ENCODE results near the gene KNCN.
A peak's percentile ranks its signal among the peaks of the same experiment; 100 is the strongest.

KNCN gene

DNA sequence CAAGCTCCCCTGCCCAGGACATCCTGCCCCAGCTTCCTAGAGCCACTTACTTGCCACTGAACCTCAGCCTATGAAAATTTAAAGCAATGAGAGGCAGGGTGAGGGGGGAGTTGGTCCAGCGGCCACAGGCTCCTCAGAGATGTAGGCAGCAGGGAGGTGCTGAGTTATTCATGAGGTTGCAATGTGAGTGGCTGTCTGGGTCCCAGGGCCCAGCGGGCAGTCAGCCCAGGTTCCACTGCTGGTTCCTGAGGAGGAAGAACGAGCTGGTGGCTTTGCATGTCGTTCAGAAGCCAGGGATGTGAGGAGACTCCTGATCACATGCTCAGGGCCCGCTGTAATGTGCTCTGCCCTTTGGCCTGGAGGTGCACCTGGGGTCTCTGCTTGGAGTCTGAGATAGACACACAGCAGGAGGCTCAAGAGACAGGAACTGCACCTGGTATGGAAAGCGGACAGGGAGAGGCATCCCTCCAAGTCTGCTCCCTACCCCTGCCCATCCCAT lies at the start of gene KNCN:
Gene KNCN (minus strand): TSS at position 51 of the 499 bp plus-strand sequence. CDS start 432 bp downstream, outside the sequence.
- no peak for DNase-seq

DNA sequence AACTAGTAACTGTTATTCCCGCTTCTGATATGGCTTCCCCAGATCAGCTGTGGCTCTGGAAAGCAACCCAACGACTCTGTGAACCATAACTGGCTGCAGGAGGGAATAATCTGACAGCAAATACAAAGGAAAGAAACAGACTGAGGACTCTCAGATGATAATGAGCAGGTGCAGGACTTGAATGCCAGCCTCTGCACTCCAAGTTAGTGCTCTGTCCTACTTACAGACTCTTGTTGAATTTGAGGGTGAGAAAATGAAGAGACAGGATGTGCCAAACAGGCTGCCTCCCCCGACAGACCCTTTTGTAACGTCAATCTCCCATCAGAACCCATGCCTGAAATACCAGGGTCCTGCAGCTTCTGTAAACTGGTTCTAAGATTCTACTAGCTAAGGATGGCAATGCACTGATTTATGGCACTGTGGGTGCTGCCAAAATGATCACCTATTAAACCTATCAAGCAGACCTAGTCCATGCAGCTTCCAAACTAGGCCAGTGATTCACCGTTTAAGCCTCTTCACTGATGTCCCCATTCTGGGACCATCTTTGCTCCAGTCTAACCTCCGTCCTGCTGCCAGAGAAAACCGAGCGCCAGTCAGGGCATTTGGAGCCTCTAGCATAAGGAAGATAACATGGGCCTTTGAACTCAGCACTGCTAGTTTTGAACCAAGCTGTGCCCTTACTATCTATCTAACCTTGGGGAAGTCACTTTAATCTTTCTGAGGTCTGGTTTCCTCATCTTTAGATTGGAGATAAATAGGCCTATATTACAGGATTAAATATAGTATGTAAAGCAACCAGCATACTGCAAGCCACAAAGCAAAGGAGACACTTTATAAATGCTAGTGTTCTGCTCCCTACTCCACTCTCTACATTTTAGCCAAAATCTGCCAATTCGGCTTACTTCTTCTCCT lies 47.9 kb upstream of the KNCN start:
- no peak for DNase-seq

DNA sequence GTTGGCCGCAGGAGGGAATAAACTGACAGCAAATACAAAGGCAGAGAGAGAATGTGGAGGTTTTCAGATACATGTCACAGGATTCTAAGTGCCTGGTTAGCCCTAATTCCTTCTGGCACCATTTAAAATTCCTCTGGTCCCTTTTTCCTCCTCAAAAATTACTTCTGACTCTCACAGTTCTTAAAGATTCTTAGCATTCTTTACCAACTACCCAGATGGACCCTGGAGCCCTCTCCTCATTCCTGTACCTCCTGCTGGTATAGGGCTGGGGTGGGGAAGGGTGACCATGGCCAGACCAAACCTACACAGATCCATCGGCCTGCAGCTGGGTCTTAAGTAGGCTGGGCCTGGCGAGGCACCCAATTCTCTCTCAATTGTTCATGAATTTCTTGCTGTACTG lies 45.4 kb upstream of the KNCN start:
- DNase-seq = no peak

DNA sequence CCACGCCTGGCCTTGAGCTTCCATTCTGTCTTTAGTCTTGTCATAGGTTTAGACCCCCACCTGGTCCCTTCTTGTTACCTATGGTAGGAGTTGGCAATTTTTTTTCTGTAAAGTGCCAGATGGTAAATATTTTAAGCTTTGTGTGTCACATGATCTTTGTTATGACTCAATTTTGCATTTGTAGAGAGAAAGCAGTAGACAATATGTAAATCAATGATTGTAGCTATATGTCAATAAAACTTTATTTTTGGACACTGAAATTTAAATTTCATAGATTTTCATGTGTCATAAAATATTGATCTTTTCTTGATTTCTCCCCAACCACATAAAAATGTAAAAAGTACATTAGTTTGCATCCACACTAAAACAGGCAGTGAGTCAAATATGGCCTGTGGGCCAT lies 44.6 kb upstream of the KNCN start:
- no peak for DNase-seq

DNA sequence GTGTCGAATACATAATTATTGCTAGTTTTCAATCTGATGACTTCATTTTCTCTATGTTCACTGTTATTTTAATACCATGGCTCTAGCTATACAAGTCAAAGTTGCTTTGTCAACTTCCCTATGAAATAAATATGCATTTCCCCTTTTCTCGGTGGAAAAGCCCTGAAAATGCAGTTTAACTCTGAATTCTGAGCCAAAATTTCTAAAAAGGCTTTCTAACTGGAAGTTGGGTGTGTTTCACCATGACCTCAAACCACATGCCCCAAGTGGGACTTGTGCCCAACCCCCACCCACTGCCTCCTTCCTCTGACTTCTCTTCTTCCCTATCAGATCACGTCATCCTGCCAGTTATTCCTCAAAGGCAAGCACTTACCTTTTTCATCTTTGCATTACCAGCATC lies 43.7 kb upstream of the KNCN start:
- DNase-seq = peak; percentile 54 to 59

DNA sequence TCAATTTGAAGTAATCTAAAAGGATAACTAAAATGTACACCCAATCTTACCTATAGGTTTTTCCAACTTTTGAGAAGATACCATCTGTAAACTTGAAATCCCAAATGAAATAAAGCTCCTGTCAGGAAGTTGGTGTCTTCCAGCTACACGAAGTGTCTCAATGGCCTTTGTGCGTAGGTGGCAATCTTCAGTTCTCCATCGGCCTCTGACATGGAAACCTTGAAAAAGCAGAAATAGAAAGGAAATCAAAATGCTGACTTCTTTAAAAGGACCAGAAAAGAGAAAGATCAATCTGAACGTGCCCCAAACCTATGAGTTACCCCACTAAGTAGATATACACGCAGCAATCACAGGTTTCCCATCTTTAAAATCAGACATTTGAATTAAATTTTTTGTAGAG lies 42.6 kb upstream of the KNCN start:
- DNase-seq = no peak

DNA sequence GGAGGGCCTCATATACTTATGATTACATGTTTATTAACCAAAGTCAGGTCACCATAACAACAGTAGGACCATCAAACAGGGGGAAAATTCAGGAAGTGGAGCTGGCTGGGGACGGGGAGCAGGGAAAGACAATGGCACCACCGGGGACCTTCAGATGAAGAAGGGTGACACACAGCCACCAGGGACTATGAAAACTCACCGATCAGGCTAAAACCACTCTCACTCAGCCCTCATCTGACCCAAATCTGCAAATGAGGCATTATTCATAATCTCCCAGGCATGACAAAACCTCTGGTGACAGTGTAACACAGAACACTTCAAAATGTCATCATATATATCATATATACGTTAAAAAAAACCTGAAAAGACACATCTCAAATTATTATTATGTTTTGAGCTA lies 41.4 kb upstream of the KNCN start:
- DNase-seq = no peak

DNA sequence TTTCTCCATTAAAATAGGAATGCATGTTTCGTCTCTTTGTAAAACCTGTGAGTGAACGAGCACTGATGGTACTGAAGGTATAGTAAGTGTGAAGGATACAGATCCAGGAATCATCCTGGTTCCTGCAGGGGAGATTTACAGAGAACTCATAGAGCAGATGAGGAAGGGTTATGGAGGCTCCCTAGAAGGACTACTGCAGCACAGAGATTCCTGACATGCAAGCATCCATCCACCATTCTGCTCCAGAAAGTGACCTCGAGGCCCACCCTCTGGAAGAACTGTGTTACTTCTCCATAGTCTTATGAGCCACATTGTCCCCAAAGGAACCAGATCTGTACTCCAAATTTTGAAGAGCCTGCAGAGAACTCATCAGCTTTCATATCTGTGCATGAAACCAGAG lies 38.1 kb upstream of the KNCN start:
- no peak for DNase-seq

DNA sequence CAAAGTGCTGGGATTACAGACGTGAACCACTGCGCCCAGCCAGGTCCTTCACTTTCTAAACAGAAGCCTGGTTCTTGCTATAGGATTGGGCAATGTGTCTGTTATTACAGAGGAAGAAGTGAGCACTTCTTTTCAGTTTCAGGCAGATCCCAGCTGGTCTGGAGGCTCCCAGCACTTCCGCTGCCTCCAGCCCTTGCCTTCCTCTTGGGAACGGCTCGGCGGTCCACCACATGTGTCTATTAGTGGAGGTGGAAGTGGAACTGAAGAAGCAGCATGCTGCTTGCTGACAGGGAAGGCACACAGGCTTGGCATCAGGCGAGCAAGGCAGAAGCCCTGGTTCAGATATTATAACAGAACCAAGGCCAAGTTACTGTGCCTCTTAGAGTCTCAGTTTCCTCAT lies 35.6 kb upstream of the KNCN start:
- DNase-seq = peak; percentile 5 to 30

DNA sequence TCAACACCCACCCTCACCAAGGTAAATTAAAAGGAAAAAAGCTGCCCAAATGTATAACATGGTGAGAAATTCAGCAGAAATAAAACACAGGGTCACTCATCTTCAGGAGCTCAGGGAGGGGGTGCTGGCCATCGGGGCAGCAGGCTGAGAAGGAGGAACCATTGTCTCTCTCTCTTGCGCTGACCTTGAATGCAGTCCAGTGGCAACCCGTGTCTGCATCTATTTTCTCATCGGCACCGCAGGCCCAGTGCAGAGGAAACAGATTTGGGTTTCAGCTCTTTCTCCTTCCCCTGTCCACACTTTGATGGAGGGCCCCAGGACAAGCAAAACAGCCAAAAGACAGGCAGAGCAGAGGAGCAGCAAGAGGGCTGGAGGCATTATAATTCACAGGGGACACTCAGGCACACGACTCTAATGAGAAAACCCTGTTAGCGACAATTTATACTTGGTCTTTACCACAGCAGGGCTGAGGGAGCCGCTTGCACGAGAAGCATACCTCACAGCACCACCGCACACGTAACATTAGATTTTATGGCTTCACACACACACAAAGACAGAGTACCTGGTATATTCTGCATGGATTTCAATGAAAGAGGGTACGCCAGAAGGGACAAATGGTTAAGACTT lies 34.0 kb upstream of the KNCN start:
- DNase-seq = no peak

DNA sequence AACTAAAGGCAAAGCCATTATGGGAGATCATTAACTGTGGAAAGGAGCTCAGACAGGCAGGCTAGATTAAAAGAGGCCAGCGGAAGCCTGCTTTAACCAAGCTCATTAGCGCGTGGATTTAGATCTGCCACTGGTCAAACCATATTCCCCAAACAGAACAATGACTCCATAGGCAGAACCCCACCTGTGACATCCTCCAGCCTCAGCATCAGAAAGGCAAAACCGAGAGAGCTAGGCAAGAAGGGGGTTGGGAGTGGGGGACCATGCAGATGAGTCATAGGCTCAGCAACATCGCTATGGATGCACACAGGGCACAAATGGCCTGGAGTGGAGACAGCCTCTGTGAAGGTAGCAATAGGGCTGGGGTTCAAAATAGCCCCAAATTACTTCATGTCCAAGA lies 32.0 kb upstream of the KNCN start:
- no peak for DNase-seq

DNA sequence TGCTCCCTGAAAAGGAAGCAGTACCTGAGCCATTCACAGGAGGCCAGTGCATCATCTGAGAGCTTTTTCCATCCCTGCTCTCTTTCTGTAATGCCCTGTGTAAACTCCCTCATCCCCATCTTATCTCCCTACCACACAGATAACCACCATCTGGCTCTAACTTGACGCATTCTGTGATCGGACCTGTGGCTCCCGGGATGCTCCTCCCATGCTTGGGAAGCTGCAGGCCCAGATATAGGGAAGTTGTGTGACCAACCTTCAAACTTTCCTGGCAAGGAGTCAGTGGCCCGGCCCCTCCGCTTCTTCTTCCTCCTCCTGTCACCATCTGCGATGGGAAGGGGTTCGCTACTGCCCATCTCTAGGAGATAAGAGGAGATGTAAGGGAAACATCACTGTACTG lies 31.5 kb upstream of the KNCN start:
- DNase-seq = peak in 1 of 2 experiments; percentile 16

DNA sequence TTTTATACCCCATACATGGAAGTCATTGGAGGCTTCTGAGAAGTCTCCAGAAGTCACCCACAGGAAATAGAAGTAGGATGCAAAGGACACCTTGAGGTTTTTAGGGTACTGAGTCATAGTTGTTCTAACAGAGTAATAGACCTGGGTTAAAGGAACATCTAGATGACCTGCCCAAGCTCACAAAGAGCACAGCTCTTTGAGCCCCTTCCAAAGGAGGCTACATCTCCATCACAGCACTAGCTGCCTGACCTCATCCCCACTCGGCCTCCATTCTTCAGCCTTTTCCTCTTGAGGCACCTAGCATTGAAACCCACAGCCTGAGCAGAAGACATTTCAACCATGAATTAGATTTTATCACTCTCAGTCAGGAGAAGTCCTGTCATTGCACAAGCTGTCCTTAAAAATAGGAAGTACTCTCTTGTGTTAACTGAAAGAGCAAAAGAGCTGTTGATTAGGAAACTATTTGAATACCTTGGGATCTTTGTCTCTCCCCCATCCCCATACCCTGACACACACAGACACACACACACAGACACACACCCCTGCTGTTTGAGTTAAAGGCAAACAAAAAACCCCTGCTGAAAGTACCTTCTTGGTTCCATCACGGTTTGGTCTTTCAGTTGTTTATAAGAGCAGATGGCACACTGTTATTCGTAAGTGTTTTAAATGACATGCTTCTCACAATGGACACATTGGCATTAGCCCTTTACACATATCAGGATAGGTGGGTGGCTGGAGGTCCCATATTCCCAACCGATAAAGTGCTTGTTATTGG lies 30.4 kb upstream of the KNCN start:
- peak; percentile 89 to 94 for DNase-seq

DNA sequence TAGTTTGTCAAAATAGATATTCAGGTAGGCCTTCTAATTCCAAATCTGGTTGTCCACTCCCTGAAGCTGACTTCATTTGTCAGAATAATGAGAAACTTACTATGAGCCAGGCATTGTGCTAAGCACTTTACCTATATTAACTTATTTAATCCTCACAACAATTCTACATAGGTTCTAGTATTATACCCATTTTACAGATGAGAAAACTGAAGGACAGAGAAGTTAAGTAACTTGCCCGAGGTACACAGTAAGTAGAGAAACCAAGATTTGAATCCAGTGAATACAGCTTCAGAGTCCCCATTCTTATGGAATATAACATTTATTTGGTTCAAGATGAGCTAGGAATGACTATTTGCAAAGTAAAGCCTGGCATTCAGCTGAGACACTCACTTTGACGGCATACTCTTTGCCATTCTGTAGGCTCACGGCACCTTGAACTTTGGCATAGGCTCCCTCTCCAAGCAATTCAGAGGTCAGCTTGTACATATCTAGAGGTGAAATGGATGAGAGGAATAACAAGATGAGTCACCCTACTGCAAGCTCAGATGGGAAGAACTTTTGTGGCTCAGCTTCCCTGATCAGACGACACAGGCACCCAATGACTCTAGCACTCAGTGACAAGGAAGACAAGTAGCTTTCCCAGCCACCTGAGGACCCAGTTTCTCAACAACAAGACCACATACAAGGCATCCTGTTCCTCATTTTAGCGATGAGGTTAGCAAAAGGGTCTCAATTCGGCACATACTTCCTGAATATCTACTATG lies 28.9 kb upstream of the KNCN start:
- DNase-seq = peak; percentile 79 to 87

DNA sequence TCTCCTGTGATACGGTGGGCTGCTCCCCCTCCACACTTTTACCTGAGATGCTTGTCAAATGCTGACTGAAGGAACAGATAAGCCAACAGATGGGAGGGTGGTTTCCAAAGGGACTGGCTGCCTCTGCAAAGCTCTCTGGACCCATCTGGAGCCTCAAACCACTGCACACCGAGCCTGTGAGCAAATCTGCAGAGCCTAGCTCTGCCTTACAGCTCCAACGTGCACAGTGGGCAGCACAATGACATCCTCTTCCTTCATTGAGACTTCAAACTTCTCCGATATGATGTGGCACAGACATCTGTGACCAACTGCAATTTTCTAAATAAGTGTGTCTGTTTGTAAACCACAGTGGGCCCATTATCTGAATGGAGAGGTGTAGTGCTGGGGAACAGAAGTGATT lies 26.2 kb upstream of the KNCN start:
- DNase-seq = no peak

DNA sequence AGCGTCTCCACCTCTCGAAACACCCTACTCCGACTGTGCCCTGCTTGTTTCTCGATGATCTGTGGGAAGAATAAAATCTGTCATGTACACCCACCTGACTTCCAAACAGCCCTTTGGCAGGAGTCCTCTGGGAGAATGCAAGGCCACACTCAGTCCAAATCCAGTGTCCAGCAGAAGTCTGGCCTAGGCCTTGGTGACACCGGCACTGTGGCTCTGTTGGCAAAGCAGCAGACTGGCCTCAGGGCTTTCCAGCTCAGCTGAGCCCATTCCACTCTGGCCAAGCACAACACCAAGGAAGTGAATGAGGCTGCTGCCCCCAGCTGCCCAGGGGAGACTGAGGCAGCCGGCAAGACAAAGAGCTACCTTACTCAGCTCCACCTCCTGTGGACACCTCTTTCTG lies 25.1 kb upstream of the KNCN start:
- no peak for DNase-seq

DNA sequence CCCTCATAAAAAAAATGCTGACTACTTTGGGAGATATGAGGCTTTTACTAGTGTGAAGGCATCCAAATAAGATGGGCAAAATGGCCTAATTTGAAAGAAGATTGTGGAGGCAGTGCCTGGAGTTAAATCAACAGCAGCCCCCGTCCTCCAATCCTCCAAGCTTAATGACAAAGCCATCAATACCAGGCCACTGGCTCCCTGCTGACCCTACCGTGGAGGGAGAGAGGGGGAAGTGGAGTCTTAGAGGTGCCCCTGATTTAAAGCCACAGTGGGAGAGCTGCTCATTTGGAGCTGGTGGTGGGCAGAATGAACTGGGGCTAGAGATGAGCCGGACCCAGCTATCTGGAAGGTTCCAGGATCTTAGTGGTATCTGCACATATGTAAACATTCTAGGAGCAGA lies 24.3 kb upstream of the KNCN start:
- no peak for DNase-seq

DNA sequence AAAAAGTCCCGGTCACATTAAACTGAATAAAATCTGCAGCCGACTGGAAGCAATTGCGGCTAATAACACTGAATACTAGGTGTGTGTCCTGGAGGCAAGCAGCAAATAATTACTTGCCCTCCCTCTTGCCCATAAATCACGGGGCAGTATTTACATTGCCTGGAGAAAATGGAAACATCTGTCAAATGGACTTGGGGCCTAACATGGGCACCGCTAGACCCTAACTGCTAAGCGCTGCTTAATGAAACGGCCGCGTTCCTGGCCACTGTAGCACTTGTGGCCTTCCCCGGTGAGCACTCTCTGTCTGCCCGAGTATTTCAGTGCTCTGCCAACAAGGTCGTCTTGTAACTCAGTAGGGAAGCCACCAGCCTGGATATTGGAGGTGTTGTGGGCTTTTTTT lies 23.9 kb upstream of the KNCN start:
- no peak for DNase-seq

DNA sequence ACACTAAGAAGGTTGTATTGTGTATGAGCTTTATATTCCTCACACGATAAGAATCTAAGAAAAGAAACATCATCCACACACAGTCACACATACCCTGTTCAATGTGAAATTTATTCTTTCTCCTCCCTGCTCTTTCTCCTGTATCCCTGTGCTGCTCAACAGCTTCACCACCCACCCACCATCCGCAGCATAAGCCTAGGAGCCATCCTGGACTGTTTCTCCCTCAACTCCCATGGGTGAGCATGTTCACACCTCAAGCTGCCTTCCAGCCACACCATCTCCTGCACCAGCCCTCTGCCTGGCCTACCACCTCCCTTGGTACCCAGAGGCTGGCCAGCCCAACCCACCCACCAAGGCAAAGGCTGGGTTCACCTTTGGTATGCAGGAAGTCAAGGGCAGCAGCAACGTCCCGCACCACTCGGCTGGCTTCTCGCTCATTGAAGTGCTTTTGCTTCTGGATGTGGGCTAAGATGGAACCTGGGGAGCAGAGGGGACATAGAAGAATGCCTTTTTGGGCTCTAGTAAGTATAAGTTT lies 20.3 kb upstream of the KNCN start:
- DNase-seq = no peak

DNA sequence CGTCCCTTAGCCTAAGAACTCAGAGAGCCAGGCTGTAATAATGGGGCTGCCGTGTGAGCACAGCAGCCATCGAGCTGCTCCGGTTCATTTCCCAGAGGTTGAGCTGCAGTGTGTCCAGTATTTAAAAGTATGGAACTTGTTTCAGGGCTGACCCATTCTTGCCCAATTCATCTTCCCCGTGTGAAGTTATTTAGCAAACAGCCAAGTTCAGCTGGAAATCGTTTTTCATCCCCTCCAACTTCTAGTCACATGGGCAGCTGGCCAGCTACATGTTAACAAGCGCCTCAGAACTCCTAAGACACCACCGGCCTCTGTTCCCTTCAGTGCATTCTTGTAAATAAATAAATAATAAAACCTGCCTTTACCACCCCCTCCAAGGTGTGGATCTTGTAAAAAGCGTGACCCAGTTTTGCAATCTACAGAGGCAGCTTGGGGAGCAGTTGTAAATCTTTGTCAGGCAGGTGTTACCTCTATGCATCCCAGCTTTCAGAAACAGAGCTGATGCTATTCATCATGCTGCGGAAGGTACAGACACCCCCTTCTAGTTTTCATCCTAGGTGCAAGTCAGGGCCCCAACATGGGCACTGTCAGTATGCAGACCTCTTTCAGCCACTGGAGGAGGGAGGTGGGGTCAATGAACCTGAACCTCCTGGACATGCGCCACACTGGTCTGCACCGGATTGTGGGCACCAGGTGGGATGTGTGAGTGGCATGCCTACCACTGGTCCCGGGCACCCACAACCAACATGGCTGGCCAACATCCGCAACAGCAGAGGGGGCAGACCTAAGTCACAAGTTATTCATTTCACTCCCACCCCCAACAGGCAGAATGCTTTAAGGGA lies 18.7 kb upstream of the KNCN start:
- no peak for DNase-seq

DNA sequence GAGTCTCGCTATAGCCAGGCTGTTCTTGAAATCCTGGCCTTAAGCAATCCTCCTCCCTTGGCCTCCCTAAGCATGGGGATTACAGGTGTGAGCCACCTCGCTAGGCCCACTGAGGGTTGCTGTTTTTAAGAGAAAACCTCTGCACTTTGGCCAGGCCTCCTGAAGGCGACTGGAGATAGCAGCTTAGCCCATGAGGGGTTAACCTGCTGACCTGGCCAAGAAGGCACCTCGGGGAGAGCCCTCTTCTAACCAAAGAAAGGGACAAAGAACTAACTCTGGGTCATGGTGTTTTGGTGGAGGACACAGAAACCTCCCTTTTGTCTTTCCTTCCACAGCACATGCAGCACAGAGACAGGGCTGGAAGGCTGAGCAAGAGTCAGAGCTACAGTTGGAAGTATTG lies 17.7 kb upstream of the KNCN start:
- DNase-seq = no peak

All from Kasumi-1 (cell line).